Liver (tissue), 9 donors: ENCODE data around the gene SGMS1. TPM values are rescaled to one million over a fixed set of nuclear protein-coding genes. Genes with fewer than 3 reads are reported as not detected.

Source experiments
- DNase-seq: peaks from one replicate; pipeline ENCODE4 v3.0.0-alpha.2; 2017; ENCODE audit warnings: low spot score
- H3K27ac ChIP-seq, 2 donors: one replicate each; pipeline ENCODE4 v1.7.0; 2013; ENCODE audit warnings: inconsistent platforms in 2 of 2, low read length in 2 of 2, control low read depth in 1 of 2, low read depth in 1 of 2, mild to moderate bottlenecking in 1 of 2
- H3K27me3 ChIP-seq, 4 donors: one replicate each; pipeline versions ENCODE4 v1.6.1 to v1.7.0; 2013; ENCODE audit warnings: low read length in 3 of 4, inconsistent platforms in 1 of 4, mild to moderate bottlenecking in 1 of 4, moderate library complexity in 1 of 4; ENCODE audit not compliant: control insufficient read depth in 4 of 4, insufficient read depth in 4 of 4
- H3K36me3 ChIP-seq, 4 donors: one replicate each; pipeline versions ENCODE4 v1.6.1 to v1.7.0; 2013; ENCODE audit warnings: low read length in 3 of 4, mild to moderate bottlenecking in 3 of 4, low read depth in 1 of 4, moderate library complexity in 1 of 4; ENCODE audit not compliant: control insufficient read depth in 4 of 4, insufficient read depth in 3 of 4
- H3K4me1 ChIP-seq, 4 donors: one replicate each; pipeline versions ENCODE4 v1.6.1 to v1.7.0; 2013; ENCODE audit warnings: low read length in 3 of 4, mild to moderate bottlenecking in 3 of 4, moderate library complexity in 1 of 4; ENCODE audit not compliant: control insufficient read depth in 4 of 4, insufficient read depth in 4 of 4
- H3K4me3 ChIP-seq, 3 donors: one replicate each; pipeline versions ENCODE4 v1.6.1 to v1.7.0; 2013; ENCODE audit warnings: low read length in 3 of 3, control low read depth in 1 of 3, low read depth in 1 of 3, mild to moderate bottlenecking in 1 of 3
- H3K9ac ChIP-seq, 2 donors: one replicate each; pipeline ENCODE4 v1.7.0; 2013; ENCODE audit warnings: low read length in 2 of 2, mild to moderate bottlenecking in 2 of 2, moderate library complexity in 2 of 2, control low read depth in 1 of 2, low read depth in 1 of 2
- H3K9me3 ChIP-seq, 4 donors: one replicate each; pipeline versions ENCODE4 v1.6.1 to v1.7.0; 2013; ENCODE audit warnings: low read length in 3 of 4; ENCODE audit not compliant: control insufficient read depth in 4 of 4
- ATF3 ChIP-seq: IDR thresholded peaks from 2 replicates; pipeline ENCODE4 v1.6.1; 2016; ENCODE audit warnings: antibody characterized with exemption
- CTCF ChIP-seq: fragments of 150-350 bp; IDR thresholded peaks from 2 replicates; pipeline ENCODE4 v1.5.1; 2017; ENCODE audit warnings: improper control_type of control experiment, low read depth, low read length; ENCODE audit not compliant: missing input control
- EGR1 ChIP-seq, 2 donors: IDR thresholded peaks; 2 replicates each; pipeline ENCODE4 v1.6.1; 2016 to 2018; ENCODE audit warnings: antibody characterized with exemption in 2 of 2, low read depth in 2 of 2
- FOXA2 ChIP-seq: IDR thresholded peaks from 2 replicates; pipeline ENCODE4 v1.6.1; 2016; ENCODE audit warnings: antibody characterized with exemption
- GABPA ChIP-seq, 2 donors: IDR thresholded peaks in 1 of 2; conservative IDR thresholded peaks in 1 of 2; 2 replicates each; pipeline ENCODE4 v1.6.1; 2016; ENCODE audit warnings: antibody characterized with exemption in 2 of 2, mild to moderate bottlenecking in 1 of 2, moderate library complexity in 1 of 2
- HNF4G ChIP-seq: IDR thresholded peaks from 2 replicates; pipeline ENCODE4 v1.6.1; 2016; ENCODE audit warnings: antibody characterized with exemption
- JUND ChIP-seq, 2 donors: IDR thresholded peaks; 2 replicates each; pipeline ENCODE4 v1.6.1; 2016; ENCODE audit warnings: antibody characterized with exemption in 2 of 2
- SP1 ChIP-seq: IDR thresholded peaks from 2 replicates; pipeline ENCODE4 v1.6.1; 2018; ENCODE audit warnings: antibody characterized with exemption, mild to moderate bottlenecking
- YY1 ChIP-seq: IDR thresholded peaks from 2 replicates; pipeline ENCODE4 v1.6.1; 2016; ENCODE audit warnings: antibody characterized with exemption, mild to moderate bottlenecking
- ZBTB33 ChIP-seq: IDR thresholded peaks from 2 replicates; pipeline ENCODE4 v1.6.1; 2016; ENCODE audit warnings: antibody characterized with exemption
- WGBS: extraction: QIAGEN DNeasy Blood & Tissue Kit; methylation state at CpG from one replicate; pipeline ENCODE4 v1.1.7; 2013; 5-methylcytosine and 5-hydroxymethylcytosine counted together
- polyA plus RNA-seq, 2 donors: library from polyadenylated mRNA; stranded (reverse) in 1 of 2; unstranded in 1 of 2; fragments of 200-250 nt in 1 of 2; fragments of >200 nt in 1 of 2; fragmentation: Nextera tagmentation in 1 of 2; extraction: Ambion mirVana in 1 of 2; gene quantifications; one replicate each; pipeline versions ENCODE4 v1.2.1 to v1.2.3, GENCODE V29; 2013 to 2015
- total RNA-seq, 2 donors: library from RNA; depleted of rRNA; stranded (reverse); fragments of >200 nt; gene quantifications; one replicate each; pipeline ENCODE4 v1.2.3, GENCODE V29; 2014
- donor health status: healthy.
- donor health status: healthy.
- donor health status: healthy.
- donor health status: healthy.
- donor health status: healthy.

The SGMS1 gene
- total and polyA plus RNA-seq, 4 donors, result 6.8 to 98.2 (median 21.1) TPM

GRCh38 chr10:50349554-50349953 is 274.2 kb downstream of the SGMS1 start (continued):
- TF ChIP-seq SP1 (no peak), ATF3 (no peak), EGR1 (IDR thresholded peaks at IDR 0.05; ENCODE audit: low read depth in 2 of 2) (no peak)

- Histone ChIP-seq H3K27ac (no peak overlapping the region), H3K9me3 (no peaks in the 10 kb centered on the region), H3K27me3 (no peaks in the 10 kb centered on the region), H3K9ac (no peak overlapping the region), H3K4me1 (peaks cover 0 to 2% (median 0%) of the 10 kb centered on the region in 4 donors), H3K36me3 (peaks cover 4 to 16% (median 5%) of the 10 kb centered on the region in 4 donors), H3K4me3 (no peak overlapping the region)
- no peak for DNase-seq
- no peak for TF ChIP-seq JUND (IDR thresholded peaks at IDR 0.05)
- no peak for TF ChIP-seq GABPA (IDR thresholded peaks at IDR 0.05 in 1 of 2, conservative IDR thresholded peaks at IDR 0.05 in 1 of 2)
- TF ChIP-seq YY1, result no peak
- WGBS, result 86% methylated on average over 1 of the region's 1 CpG
Observed at GRCh38 chr10:50347394-50347802, 276.4 kb downstream of the SGMS1 start.

GRCh38 chr10:50346942-50347341 is 276.8 kb downstream of the SGMS1 start:
- H3K27me3 ChIP-seq, result no peaks in the 10 kb centered on the region
- no peak overlapping the region for H3K4me3 ChIP-seq
- no peak overlapping the region for H3K9ac ChIP-seq
- no peak for DNase-seq
- H3K4me1 ChIP-seq, result peaks cover 0 to 2% (median 0%) of the 10 kb centered on the region in 4 donors
- H3K9me3 ChIP-seq, result no peaks in the 10 kb centered on the region
- no peak overlapping the region for H3K27ac ChIP-seq
- H3K36me3 ChIP-seq, result peaks cover 4 to 16% (median 6%) of the 10 kb centered on the region in 4 donors
- WGBS, result 92% methylated on average over 2 of the region's 2 CpGs
- no peak for TF ChIP-seq ZBTB33
- TF ChIP-seq FOXA2, result no peak
- TF ChIP-seq CTCF, result no peak
- no peak for TF ChIP-seq SP1
- TF ChIP-seq EGR1 (IDR thresholded peaks at IDR 0.05; ENCODE audit: low read depth in 2 of 2), result no peak

- Histone ChIP-seq H3K27me3 (no peaks in the 10 kb centered on the region), H3K4me3 (no peak overlapping the region), H3K4me1 (peaks cover 0 to 2% (median 0%) of the 10 kb centered on the region in 4 donors), H3K36me3 (peaks cover 4 to 16% (median 9%) of the 10 kb centered on the region in 4 donors), H3K27ac (no peak overlapping the region), H3K9me3 (no peaks in the 10 kb centered on the region), H3K9ac (no peak overlapping the region)
- no peak for TF ChIP-seq HNF4G
- DNase-seq, result no peak
- 67% methylated on average over 3 of the region's 3 CpGs for WGBS
Observed at GRCh38 chr10:50345545-50345944, 278.2 kb downstream of the SGMS1 start.
